Measurements from ENCODE around the gene CRB2. TPM values are rescaled to one million over a fixed set of nuclear protein-coding genes. Genes with fewer than 3 reads are reported as not detected.

Gene CRB2
- total and polyA plus RNA-seq, 3 donors from 2014 or later = 0.63 to 3.4 (median 0.68) TPM

- Histone ChIP-seq H3K4me1 (no peaks in the 10 kb centered on the region), H3K27ac (no peak overlapping the region), H3K4me3 (no peak overlapping the region), H3K27me3 (no peaks in the 10 kb centered on the region), H3K9me3 (no peaks in the 10 kb centered on the region), H3K36me3 (ENCODE audit: low read depth, missing control alignments) (no peaks in the 10 kb centered on the region)
- no peak for DNase-seq
- TF ChIP-seq, protein P1, sequence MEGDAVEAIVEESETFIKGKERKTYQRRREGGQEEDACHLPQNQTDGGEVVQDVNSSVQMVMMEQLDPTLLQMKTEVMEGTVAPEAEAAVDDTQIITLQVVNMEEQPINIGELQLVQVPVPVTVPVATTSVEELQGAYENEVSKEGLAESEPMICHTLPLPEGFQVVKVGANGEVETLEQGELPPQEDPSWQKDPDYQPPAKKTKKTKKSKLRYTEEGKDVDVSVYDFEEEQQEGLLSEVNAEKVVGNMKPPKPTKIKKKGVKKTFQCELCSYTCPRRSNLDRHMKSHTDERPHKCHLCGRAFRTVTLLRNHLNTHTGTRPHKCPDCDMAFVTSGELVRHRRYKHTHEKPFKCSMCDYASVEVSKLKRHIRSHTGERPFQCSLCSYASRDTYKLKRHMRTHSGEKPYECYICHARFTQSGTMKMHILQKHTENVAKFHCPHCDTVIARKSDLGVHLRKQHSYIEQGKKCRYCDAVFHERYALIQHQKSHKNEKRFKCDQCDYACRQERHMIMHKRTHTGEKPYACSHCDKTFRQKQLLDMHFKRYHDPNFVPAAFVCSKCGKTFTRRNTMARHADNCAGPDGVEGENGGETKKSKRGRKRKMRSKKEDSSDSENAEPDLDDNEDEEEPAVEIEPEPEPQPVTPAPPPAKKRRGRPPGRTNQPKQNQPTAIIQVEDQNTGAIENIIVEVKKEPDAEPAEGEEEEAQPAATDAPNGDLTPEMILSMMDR (IDR thresholded peaks at IDR 0.05) = no peak
- no peak for TF ChIP-seq POLR2A (IDR thresholded peaks at IDR 0.05)
- 90 to 91% methylated on average over 22 to 28 of the region's 28 CpGs for WGBS, 2 donors
- intact Hi-C loops (cut with DNase I; ENCODE audit: low total_unique reads) = no loop called here
Measured at GRCh38 chr9:123391946-123392345, 35.9 kb downstream of the CRB2 start.

- intact Hi-C loops (cut with DNase I; ENCODE audit: low total_unique reads) = no loop called here
- no peaks in the 10 kb centered on the region for H3K27me3 ChIP-seq
- no peak overlapping the region for H3K27ac ChIP-seq
- no peak overlapping the region for H3K4me3 ChIP-seq
- TF ChIP-seq, protein P1 (IDR thresholded peaks at IDR 0.05) = no peak
- no peak for TF ChIP-seq POLR2A (IDR thresholded peaks at IDR 0.05)
- no peaks in the 10 kb centered on the region for H3K9me3 ChIP-seq
- no peaks in the 10 kb centered on the region for H3K4me1 ChIP-seq
- H3K36me3 ChIP-seq (ENCODE audit: low read depth, missing control alignments) = no peaks in the 10 kb centered on the region
- WGBS, 2 donors = 97 to 98% methylated on average over 4 of the region's 4 CpGs
- no peak for DNase-seq
Measured at GRCh38 chr9:123392802-123393201, 36.8 kb downstream of the CRB2 start.

DNA sequence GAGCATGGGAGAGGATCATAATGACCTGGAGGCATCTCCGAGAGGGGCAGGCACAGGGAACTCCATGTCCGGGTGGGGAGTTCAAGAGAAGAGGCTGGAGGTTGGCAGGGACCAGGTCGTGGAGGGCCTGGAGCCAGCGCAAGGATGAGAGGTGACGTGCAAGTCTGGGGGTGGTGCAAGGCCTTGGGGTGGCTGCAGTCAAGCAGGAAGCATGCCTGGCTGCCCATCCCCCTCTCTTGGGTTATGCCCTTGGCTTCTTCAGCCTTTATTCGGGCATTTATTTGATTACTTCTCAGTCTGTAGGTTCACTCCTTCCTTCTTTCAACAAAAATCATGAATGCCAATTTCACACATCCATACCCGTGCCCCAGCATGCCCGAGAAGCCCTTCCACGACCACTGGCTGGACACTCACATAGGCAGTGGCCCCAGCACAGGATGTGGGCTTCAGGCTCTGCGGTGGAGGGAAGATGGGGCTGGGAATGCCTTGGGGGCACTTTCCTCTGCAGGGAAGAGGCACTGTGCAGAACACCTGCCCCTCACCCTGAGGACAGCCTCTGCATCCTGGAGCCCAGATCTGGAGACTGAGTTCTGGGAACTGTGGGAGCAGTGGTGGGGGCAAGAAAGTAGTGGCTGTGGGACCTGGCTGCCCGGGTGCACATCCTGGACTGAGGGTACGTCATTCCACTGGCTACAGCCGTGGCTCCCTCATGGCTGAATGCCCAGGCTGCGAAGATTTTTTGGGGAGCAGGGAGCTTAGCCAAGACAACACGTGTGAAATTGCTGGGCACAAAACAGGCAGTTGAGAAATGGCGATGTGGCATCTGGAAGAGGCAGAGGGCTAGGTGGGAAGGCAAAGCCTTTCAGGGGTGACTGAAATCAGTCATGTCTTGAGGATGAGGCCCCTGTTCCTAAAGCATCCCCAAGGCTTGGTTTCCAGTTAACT, 38.6 kb downstream of the CRB2 start:
- no peaks in the 10 kb centered on the region for H3K36me3 ChIP-seq (ENCODE audit: low read depth, missing control alignments)
- 82 to 92% methylated on average over 16 of the region's 16 CpGs for WGBS, 2 donors
- no peak overlapping the region for H3K27ac ChIP-seq
- TF ChIP-seq, protein P1 (IDR thresholded peaks at IDR 0.05) = no peak
- no peak for TF ChIP-seq POLR2A (IDR thresholded peaks at IDR 0.05)
- intact Hi-C loops (cut with DNase I; ENCODE audit: low total_unique reads) = no loop called here
- H3K4me1 ChIP-seq = no peaks in the 10 kb centered on the region
- H3K9me3 ChIP-seq = no peaks in the 10 kb centered on the region
- H3K4me3 ChIP-seq = no peak overlapping the region
- no peaks in the 10 kb centered on the region for H3K27me3 ChIP-seq
- no peak for DNase-seq

- intact Hi-C loops (cut with DNase I; ENCODE audit: low total_unique reads) = no loop called here
Measured at GRCh38 chr9:123395276-123395688, 39.3 kb downstream of the CRB2 start.

More at GRCh38 chr9:123395276-123395688, 39.3 kb downstream of the CRB2 start:
- DNase-seq = no peak
- no peak overlapping the region for H3K4me3 ChIP-seq
- no peaks in the 10 kb centered on the region for H3K9me3 ChIP-seq
- H3K27ac ChIP-seq = no peak overlapping the region
- no peak for TF ChIP-seq POLR2A (IDR thresholded peaks at IDR 0.05)
- TF ChIP-seq, protein P1 (IDR thresholded peaks at IDR 0.05) = no peak
- 86 to 90% methylated on average over 3 to 5 of the region's 5 CpGs for WGBS, 2 donors
- no peaks in the 10 kb centered on the region for H3K27me3 ChIP-seq
- no peaks in the 10 kb centered on the region for H3K36me3 ChIP-seq (ENCODE audit: low read depth, missing control alignments)
- H3K4me1 ChIP-seq = no peaks in the 10 kb centered on the region
